GM12873 (cell line): ENCODE results near the gene CCDC92B.

Source experiments
- CTCF ChIP-seq: IDR thresholded peaks from 2 replicates; pipeline ENCODE4 v1.5.1; 2012; ENCODE audit warnings: low read depth, mild to moderate bottlenecking, moderate library complexity, low read length, control low read depth; ENCODE audit not compliant: insufficient read depth; ENCODE audit errors: missing control alignments

Gene CCDC92B

GRCh38 chr17:2694381-2695242 is 54.8 kb downstream of the CCDC92B start:
- TF ChIP-seq CTCF: no peak

- no peak for TF ChIP-seq CTCF
These were observed 55.7 kb downstream of the CCDC92B start for GRCh38 chr17:2693561-2694380.

- no peak for TF ChIP-seq CTCF
These were observed 56.7 kb downstream of the CCDC92B start for GRCh38 chr17:2692781-2693135.

GRCh38 chr17:2691965-2692780 is 57.3 kb downstream of the CCDC92B start:
- TF ChIP-seq CTCF: no peak

- no peak for TF ChIP-seq CTCF
These were observed 58.2 kb downstream of the CCDC92B start for GRCh38 chr17:2691069-2691871.

- no peak for TF ChIP-seq CTCF
These were observed 59.0 kb downstream of the CCDC92B start for GRCh38 chr17:2690165-2691068.
